ENCODE results near the gene CDK9. TPM values are rescaled to one million over a fixed set of nuclear protein-coding genes. Genes with fewer than 3 reads are reported as not detected.

CDK9 gene
- total RNA-seq, 2 experiments from 2014 or later: 80.0 to 136 TPM

- no peaks in the 10 kb centered on the region for H3K79me2 ChIP-seq (ENCODE audit: insufficient read depth, low read depth, low read length)
- no peaks in the 10 kb centered on the region for H3K4me1 ChIP-seq (ENCODE audit: insufficient read depth, low read length, poor library complexity, severe bottlenecking)
- no peaks in the 10 kb centered on the region for H3K9me3 ChIP-seq (ENCODE audit: low read length)
- H2AFZ ChIP-seq (ENCODE audit: low read length): no peak overlapping the region
- no peaks in the 10 kb centered on the region for H3K9me2 ChIP-seq (ENCODE audit: insufficient read depth, low read length)
- no peaks in the 10 kb centered on the region for H4K20me1 ChIP-seq (ENCODE audit: insufficient read depth, low read length)
- H3K27ac ChIP-seq (ENCODE audit: low read depth, low read length, poor library complexity, severe bottlenecking): no peak overlapping the region
- POLR2A ChIA-PET: no interaction called here
- no peak overlapping the region for H3K4me3 ChIP-seq (ENCODE audit: low read depth, low read length, poor library complexity, severe bottlenecking)
- no TSS peak for BruUV-seq (replicated peaks)
- CTCF ChIA-PET (ENCODE audit: unreplicated experiment): no interaction called here
- TF ChIP-seq EZH2phosphoT487 (IDR thresholded peaks at IDR 0.05; ENCODE audit: borderline replicate concordance, low read depth, low read length): no peak
- TF ChIP-seq CTCF (conservative IDR thresholded peaks at IDR 0.05; ENCODE audit: low read length): no peak
- H3K4me2 ChIP-seq (ENCODE audit: low read length): no peak overlapping the region
- DNase-seq (ENCODE audit: low spot score): no peak
- peaks cover 39% of the 10 kb centered on the region for H3K36me3 ChIP-seq (ENCODE audit: insufficient read depth, low read length)
- intact Hi-C loops (cut with micrococcal nuclease; ENCODE audit: unreplicated experiment): no loop called here
Measured at GRCh38 chr9:127818574-127818973, 32.7 kb downstream of the CDK9 start.

- BruUV-seq (replicated peaks): TSS peak; percentile 67
- ChIA-PET CTCF (ENCODE audit: unreplicated experiment) (no interaction called here), POLR2A (no interaction called here)
Measured at GRCh38 chr9:127822108-127822507, 36.3 kb downstream of the CDK9 start.

More at GRCh38 chr9:127822108-127822507, 36.3 kb downstream of the CDK9 start:
- no peaks in the 10 kb centered on the region for H3K9me3 ChIP-seq (ENCODE audit: low read length)
- no peak overlapping the region for H2AFZ ChIP-seq (ENCODE audit: low read length)
- no peak overlapping the region for H3K4me3 ChIP-seq (ENCODE audit: low read depth, low read length, poor library complexity, severe bottlenecking)
- no peak for DNase-seq (ENCODE audit: low spot score)
- no peaks in the 10 kb centered on the region for H4K20me1 ChIP-seq (ENCODE audit: insufficient read depth, low read length)
- H3K27ac ChIP-seq (ENCODE audit: low read depth, low read length, poor library complexity, severe bottlenecking): no peak overlapping the region
- H3K36me3 ChIP-seq (ENCODE audit: insufficient read depth, low read length): peaks cover 15% of the 10 kb centered on the region
- no peaks in the 10 kb centered on the region for H3K9me2 ChIP-seq (ENCODE audit: insufficient read depth, low read length)
- H3K4me1 ChIP-seq (ENCODE audit: insufficient read depth, low read length, poor library complexity, severe bottlenecking): no peaks in the 10 kb centered on the region
- no peak for TF ChIP-seq CTCF (conservative IDR thresholded peaks at IDR 0.05; ENCODE audit: low read length)
- no peak for TF ChIP-seq EZH2phosphoT487 (IDR thresholded peaks at IDR 0.05; ENCODE audit: borderline replicate concordance, low read depth, low read length)
- no peak overlapping the region for H3K4me2 ChIP-seq (ENCODE audit: low read length)
- intact Hi-C loops (cut with micrococcal nuclease; ENCODE audit: unreplicated experiment): loop anchor here (5.0 kb wide), 1 partner anchor 50 kb away; no protein-coding TSS in a partner anchor
- no peaks in the 10 kb centered on the region for H3K79me2 ChIP-seq (ENCODE audit: insufficient read depth, low read depth, low read length)
